Stimulated activated naive B cell treated with anti-CD40 and anti-IgM and Interleukin-4, amounts not matched to agents 10 μg/mL and 1 μg/mL and 100 μg/mL, for 72 hours (primary cell): ENCODE results near the gene RBM44.
A peak's percentile ranks its signal among the peaks of the same experiment; 100 is the strongest.

Experiments used
- ATAC-seq, 2 donors: fragments of 150-1000 bp; cut with Tn5 transposase; replicated peaks; 2 replicates each; pipeline ENCODE4 v1.10.0; 2021; ENCODE audit warnings: moderate library complexity in 1 of 2
- DNase-seq: peaks from one replicate; pipeline ENCODE4 v3.0.0; 2021
- H3K27ac Mint-ChIP-seq: one replicate; pipeline ENCODE4 v1.8.0; 2022; ENCODE audit warnings: mild to moderate bottlenecking, mixed read lengths
- H3K27me3 Mint-ChIP-seq, 2 donors: one replicate each; pipeline ENCODE4 v1.8.0; 2022; ENCODE audit warnings: mixed read lengths in 2 of 2
- H3K36me3 Mint-ChIP-seq, 2 donors: one replicate each; pipeline ENCODE4 v1.8.0; 2022; ENCODE audit warnings: mixed read lengths in 2 of 2, mild to moderate bottlenecking in 1 of 2
- H3K4me1 Mint-ChIP-seq, 2 donors: one replicate each; pipeline ENCODE4 v1.8.0; 2022; ENCODE audit warnings: mixed read lengths in 2 of 2, mild to moderate bottlenecking in 1 of 2
- H3K4me3 Mint-ChIP-seq, 2 donors: one replicate each; pipeline ENCODE4 v1.8.0; 2022; ENCODE audit warnings: mild to moderate bottlenecking in 2 of 2, mixed read lengths in 2 of 2, moderate library complexity in 1 of 2
- H3K9me3 Mint-ChIP-seq, 2 donors: one replicate each; pipeline ENCODE4 v1.8.0; 2022; ENCODE audit warnings: mixed read lengths in 2 of 2, mild to moderate bottlenecking in 1 of 2

Gene RBM44

DNA sequence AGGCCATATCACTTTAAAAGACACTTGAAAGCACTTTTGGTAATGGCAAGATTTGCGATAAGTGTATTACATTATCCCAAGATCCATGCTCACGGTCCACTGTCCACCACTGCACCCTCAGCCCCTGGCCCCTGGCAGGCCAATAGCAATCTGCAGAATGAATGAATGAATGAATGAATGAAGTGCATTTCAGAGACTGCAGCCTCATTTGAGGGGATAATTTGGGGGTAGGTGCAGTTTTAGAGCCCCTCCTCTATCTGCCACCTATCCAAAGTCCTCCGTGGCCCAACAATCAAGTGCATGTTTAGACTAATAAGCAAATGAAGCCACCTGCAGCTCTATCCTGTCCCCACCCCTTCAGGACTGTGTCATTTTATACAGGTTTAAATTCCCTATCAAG, 1.3 kb upstream of the RBM44 start:
- DNase-seq (no peak), ATAC-seq (no peak)
- H3K27me3 Mint-ChIP-seq = no peaks in the 10 kb centered on the region
- H3K4me1 Mint-ChIP-seq = no peaks in the 10 kb centered on the region
- H3K9me3 Mint-ChIP-seq = peaks cover 6 to 7% of the 10 kb centered on the region in 2 donors
- H3K36me3 Mint-ChIP-seq = peaks cover 24 to 29% of the 10 kb centered on the region in 2 donors
- H3K4me3 Mint-ChIP-seq = no peak overlapping the region
- no peak overlapping the region for H3K27ac Mint-ChIP-seq

- no peak for ATAC-seq
- H3K27me3 Mint-ChIP-seq = no peaks in the 10 kb centered on the region
- H3K36me3 Mint-ChIP-seq = peaks cover 17 to 25% of the 10 kb centered on the region in 2 donors
- H3K4me3 Mint-ChIP-seq = no peak overlapping the region
- DNase-seq = no peak
- H3K27ac Mint-ChIP-seq = no peak overlapping the region
- H3K4me1 Mint-ChIP-seq = peaks cover 0 to 3% of the 10 kb centered on the region in 2 donors
- peaks cover 6 to 7% of the 10 kb centered on the region in 2 donors for H3K9me3 Mint-ChIP-seq
Observed at GRCh38 chr2:237799060-237799428, 465 bp downstream of the RBM44 start.

- Mint-ChIP-seq H3K4me3 (no peak overlapping the region), H3K27ac (no peak overlapping the region), H3K36me3 (peaks cover 13 to 23% of the 10 kb centered on the region in 2 donors), H3K4me1 (peaks cover 3 to 12% of the 10 kb centered on the region in 2 donors), H3K27me3 (no peaks in the 10 kb centered on the region), H3K9me3 (peaks cover 6 to 7% of the 10 kb centered on the region in 2 donors)
- DNase-seq = no peak
- ATAC-seq = no peak
Observed at GRCh38 chr2:237801466-237801865, 2.9 kb downstream of the RBM44 start.

DNA sequence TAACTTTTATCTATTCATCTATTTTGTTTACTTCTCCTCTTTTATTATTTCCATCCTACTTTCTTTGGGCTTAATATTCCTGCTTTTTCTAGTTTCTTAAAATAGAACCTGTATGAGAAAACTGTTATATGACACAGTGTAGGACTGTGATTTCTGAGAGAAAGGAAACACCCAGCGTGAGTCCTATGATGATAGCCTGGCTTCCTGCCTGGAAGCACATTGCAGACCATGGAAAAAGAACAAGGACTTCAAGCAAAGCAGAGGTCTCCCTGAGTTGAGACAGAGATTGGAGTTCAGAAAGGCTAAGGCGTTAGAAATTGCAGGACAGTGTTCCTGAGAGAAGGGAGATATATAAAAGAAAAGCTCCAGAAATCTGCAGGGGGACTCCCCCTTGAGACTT, 7.8 kb downstream of the RBM44 start:
- no peaks in the 10 kb centered on the region for H3K27me3 Mint-ChIP-seq
- H3K27ac Mint-ChIP-seq = no peak overlapping the region
- H3K36me3 Mint-ChIP-seq = peaks cover 0 to 5% of the 10 kb centered on the region in 2 donors
- ATAC-seq = no peak
- no peak for DNase-seq
- no peak overlapping the region for H3K4me3 Mint-ChIP-seq
- peaks cover 7 to 22% of the 10 kb centered on the region in 2 donors for H3K4me1 Mint-ChIP-seq
- H3K9me3 Mint-ChIP-seq = no peaks in the 10 kb centered on the region

GRCh38 chr2:237815637-237816036, 17.1 kb downstream of the RBM44 start:
- Mint-ChIP-seq H3K27me3 (peaks cover 0 to 3% of the 10 kb centered on the region in 2 donors), H3K9me3 (no peaks in the 10 kb centered on the region), H3K4me3 (no peak overlapping the region), H3K27ac (no peak overlapping the region), H3K4me1 (peaks cover 0 to 10% of the 10 kb centered on the region in 2 donors), H3K36me3 (peaks cover 4 to 6% of the 10 kb centered on the region in 2 donors)
- ATAC-seq = peak in 1 of 2 donors; percentile 34
- no peak for DNase-seq

DNA sequence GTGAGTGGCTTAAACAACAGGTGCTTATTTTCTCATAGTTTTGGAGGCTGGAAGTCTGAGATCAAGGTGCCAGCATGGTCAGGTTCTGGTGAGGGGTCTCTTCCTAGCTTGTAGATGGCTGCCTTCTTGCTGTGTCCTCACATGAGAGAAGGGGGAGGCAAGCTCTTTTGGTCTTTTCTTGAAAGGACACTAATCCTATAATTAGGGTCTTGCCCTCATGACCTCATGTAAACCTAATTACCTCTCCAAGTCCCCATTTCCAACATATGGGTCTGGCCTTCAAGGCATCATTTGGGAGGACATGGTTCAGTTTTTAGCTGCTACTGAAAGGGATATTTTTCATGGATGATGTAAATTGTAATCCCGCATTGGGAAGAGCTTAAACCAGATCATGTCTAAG, 18.0 kb downstream of the RBM44 start:
- Mint-ChIP-seq H3K27ac (no peak overlapping the region), H3K4me3 (no peak overlapping the region), H3K27me3 (peaks cover 0 to 3% of the 10 kb centered on the region in 2 donors), H3K4me1 (peaks cover 0 to 4% of the 10 kb centered on the region in 2 donors), H3K36me3 (peaks cover 4 to 6% of the 10 kb centered on the region in 2 donors), H3K9me3 (no peaks in the 10 kb centered on the region)
- ATAC-seq (no peak), DNase-seq (no peak)

- H3K36me3 Mint-ChIP-seq = peaks cover 4% of the 10 kb centered on the region in 2 donors
- ATAC-seq (no peak), DNase-seq (no peak)
- no peak overlapping the region for H3K4me3 Mint-ChIP-seq
- H3K27ac Mint-ChIP-seq = no peak overlapping the region
- no peaks in the 10 kb centered on the region for H3K9me3 Mint-ChIP-seq
- H3K27me3 Mint-ChIP-seq = no peaks in the 10 kb centered on the region
- peaks cover 0 to 4% of the 10 kb centered on the region in 2 donors for H3K4me1 Mint-ChIP-seq
Observed at GRCh38 chr2:237818066-237818473, 19.5 kb downstream of the RBM44 start.

DNA sequence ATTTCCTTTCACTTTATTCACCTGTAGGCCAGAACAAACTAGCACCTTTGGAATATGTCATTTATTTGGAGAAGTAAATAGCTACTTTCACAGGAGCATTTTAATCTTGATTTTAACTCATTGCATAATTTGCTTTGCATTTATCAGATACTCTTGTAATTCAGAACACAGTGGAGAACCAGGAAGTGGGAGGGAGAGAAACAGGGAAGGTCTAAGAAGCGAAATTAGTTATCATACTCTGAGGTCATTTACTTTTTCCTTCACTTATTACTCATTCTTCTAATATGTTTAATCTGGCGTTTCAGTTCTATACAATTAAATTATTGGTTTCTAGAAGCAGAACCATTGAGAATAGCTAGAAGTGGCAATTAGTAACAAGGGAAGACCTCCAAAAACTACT, 20.7 kb downstream of the RBM44 start:
- Mint-ChIP-seq H3K4me3 (no peak overlapping the region), H3K27me3 (no peaks in the 10 kb centered on the region), H3K36me3 (peaks cover 4% of the 10 kb centered on the region in 2 donors), H3K9me3 (no peaks in the 10 kb centered on the region), H3K4me1 (peaks cover 0 to 4% of the 10 kb centered on the region in 2 donors), H3K27ac (no peak overlapping the region)
- DNase-seq (no peak), ATAC-seq (no peak)

DNA sequence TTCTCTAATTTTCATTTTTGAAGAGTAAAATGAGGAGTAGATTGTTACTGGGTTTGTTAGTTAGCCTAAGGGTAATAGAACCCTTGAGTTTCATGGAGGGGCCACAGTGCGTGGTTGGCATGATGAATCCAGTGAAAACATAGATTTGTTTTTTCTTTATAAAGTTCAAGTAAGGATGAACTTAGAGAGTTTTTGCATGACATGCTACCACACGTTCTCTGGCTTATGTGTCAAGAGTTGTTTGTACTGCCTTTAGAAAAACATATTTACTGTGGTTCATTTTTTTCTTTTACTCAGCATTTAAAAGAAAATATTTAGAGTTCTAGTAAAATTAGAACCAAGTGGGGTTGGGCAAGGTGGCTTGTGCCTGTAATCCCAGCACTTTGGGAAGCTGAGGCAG, 21.8 kb downstream of the RBM44 start:
- peaks cover 0 to 4% of the 10 kb centered on the region in 2 donors for H3K4me1 Mint-ChIP-seq
- peaks cover 4% of the 10 kb centered on the region in 2 donors for H3K36me3 Mint-ChIP-seq
- no peak overlapping the region for H3K27ac Mint-ChIP-seq
- DNase-seq = no peak
- no peak for ATAC-seq
- H3K9me3 Mint-ChIP-seq = no peaks in the 10 kb centered on the region
- H3K27me3 Mint-ChIP-seq = no peaks in the 10 kb centered on the region
- H3K4me3 Mint-ChIP-seq = no peak overlapping the region

DNA sequence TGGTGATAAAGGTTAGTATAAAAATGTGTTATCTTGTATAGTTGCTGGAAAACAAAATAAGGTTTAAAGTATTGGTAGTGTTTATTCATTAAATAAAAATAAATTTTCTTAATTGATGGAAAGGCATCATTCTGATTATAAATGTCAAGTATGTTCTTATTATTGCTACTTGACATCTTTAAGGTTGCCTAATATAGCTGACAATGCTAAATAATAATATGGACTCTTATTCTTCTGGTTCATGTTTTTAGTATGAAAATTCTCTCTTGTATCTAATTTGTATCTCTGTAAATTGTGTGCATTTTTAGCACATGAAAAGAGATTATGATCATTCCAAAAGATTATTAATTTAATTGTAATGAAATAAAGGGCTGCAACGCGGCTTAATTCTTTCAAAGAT, 25.0 kb downstream of the RBM44 start:
- Mint-ChIP-seq H3K9me3 (no peaks in the 10 kb centered on the region), H3K4me1 (no peaks in the 10 kb centered on the region), H3K27ac (no peak overlapping the region), H3K36me3 (no peaks in the 10 kb centered on the region), H3K4me3 (no peak overlapping the region), H3K27me3 (no peaks in the 10 kb centered on the region)
- ATAC-seq = no peak
- DNase-seq = no peak

DNA sequence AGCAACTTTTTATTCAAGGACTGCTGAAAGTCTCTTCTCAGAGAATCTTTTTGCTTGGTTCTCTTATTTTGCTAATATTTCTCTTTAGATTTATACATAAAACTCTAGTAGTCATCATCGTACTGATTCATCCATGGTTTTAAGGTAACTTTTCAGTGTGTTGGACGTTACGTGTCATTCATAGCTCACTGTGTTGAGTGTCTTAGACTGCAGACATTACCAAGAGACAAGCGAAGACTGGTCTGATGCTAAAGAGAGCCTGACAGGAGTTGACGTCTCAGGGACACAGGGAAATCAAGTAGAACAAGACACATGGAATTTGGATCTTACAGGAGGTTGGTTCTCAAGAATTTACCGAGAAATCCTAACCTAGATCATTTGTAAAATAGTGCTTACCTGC, 25.5 kb downstream of the RBM44 start:
- no peaks in the 10 kb centered on the region for H3K36me3 Mint-ChIP-seq
- no peak overlapping the region for H3K4me3 Mint-ChIP-seq
- no peaks in the 10 kb centered on the region for H3K4me1 Mint-ChIP-seq
- ATAC-seq (no peak), DNase-seq (no peak)
- no peaks in the 10 kb centered on the region for H3K27me3 Mint-ChIP-seq
- H3K27ac Mint-ChIP-seq = no peak overlapping the region
- H3K9me3 Mint-ChIP-seq = no peaks in the 10 kb centered on the region

DNA sequence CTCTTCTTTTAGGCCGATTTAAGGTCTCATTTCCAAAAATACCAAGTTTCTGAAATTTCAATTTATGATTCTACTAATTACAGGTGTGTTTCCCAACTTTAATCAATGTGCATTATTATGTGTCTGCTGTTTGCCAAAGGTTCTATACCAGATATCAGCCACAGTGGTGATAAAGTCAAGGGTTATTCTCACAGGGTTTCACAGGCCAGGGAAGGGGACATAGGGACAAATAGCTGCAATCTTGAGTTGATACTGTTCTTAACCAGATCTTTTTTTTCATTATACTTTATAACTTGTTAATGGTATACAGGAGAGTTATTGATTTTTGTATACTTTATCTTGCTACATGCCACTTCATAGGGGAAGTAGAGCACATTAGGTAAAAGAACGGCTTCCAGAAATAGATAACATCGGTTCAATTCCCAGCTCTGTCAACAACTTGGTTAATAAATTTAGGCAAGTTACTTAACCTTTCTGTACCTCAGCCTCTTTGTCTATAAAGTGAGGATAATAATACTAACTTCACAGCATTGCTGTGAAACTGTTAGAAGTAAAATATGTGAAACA, 28.9 kb downstream of the RBM44 start:
- ATAC-seq = no peak
- H3K9me3 Mint-ChIP-seq = no peaks in the 10 kb centered on the region
- no peaks in the 10 kb centered on the region for H3K27me3 Mint-ChIP-seq
- no peak overlapping the region for H3K27ac Mint-ChIP-seq
- no peak for DNase-seq
- no peak overlapping the region for H3K4me3 Mint-ChIP-seq
- H3K36me3 Mint-ChIP-seq = no peaks in the 10 kb centered on the region
- H3K4me1 Mint-ChIP-seq = no peaks in the 10 kb centered on the region

- Mint-ChIP-seq H3K4me1 (no peaks in the 10 kb centered on the region), H3K27me3 (no peaks in the 10 kb centered on the region), H3K9me3 (no peaks in the 10 kb centered on the region), H3K27ac (no peak overlapping the region), H3K4me3 (no peak overlapping the region), H3K36me3 (peaks cover 0 to 7% of the 10 kb centered on the region in 2 donors)
- ATAC-seq = no peak
- no peak for DNase-seq
Observed at GRCh38 chr2:237830522-237830921, 31.9 kb downstream of the RBM44 start.

DNA sequence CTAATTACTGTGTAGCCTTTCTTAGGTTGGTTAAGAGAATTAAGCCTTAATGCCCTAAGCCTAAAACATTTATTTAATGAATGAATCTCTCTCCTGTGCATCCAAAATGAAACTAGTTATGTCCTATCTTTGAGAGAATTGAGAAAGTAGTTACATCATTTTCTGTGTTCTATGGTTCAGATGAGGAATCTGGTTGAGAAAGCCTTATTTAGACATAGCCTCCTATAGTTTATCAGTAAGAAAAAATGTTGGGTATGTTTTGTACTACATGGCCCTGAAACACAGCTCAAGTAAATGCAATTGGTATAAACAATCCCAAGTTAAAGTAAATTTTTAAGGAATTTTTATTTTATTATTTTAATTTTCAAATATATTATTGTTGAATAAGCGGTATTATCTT, 35.0 kb downstream of the RBM44 start:
- no peak overlapping the region for H3K27ac Mint-ChIP-seq
- DNase-seq (no peak), ATAC-seq (no peak)
- H3K4me3 Mint-ChIP-seq = no peak overlapping the region
- H3K9me3 Mint-ChIP-seq = no peaks in the 10 kb centered on the region
- H3K27me3 Mint-ChIP-seq = no peaks in the 10 kb centered on the region
- H3K4me1 Mint-ChIP-seq = no peaks in the 10 kb centered on the region
- peaks cover 0 to 11% of the 10 kb centered on the region in 2 donors for H3K36me3 Mint-ChIP-seq

DNA sequence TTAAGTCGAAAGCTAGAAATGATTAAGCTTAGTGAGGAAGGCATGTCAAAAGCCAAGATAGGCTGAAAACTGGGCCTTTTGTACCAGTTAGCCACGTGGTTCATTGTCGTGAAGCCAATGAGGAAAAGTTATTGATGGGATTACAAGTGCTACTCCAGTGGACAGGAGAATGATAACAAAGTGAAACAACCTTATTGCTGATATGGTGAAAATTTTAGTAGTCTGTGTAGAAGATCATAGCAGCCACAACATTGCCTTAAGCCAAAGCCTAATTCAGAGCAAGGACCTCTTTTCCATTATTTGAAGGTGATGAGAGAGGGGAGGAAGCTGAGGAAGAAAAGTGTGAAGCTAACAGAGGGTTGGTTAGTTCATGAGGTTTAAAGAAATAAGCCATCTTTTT, 36.8 kb downstream of the RBM44 start:
- no peak overlapping the region for H3K4me3 Mint-ChIP-seq
- H3K4me1 Mint-ChIP-seq = no peaks in the 10 kb centered on the region
- no peak overlapping the region for H3K27ac Mint-ChIP-seq
- no peaks in the 10 kb centered on the region for H3K27me3 Mint-ChIP-seq
- peaks cover 0 to 11% of the 10 kb centered on the region in 2 donors for H3K36me3 Mint-ChIP-seq
- DNase-seq = no peak
- H3K9me3 Mint-ChIP-seq = no peaks in the 10 kb centered on the region
- ATAC-seq = no peak

- DNase-seq (no peak), ATAC-seq (no peak)
- Mint-ChIP-seq H3K27ac (no peak overlapping the region), H3K4me3 (no peak overlapping the region), H3K9me3 (peaks cover 0 to 3% of the 10 kb centered on the region in 2 donors), H3K27me3 (no peaks in the 10 kb centered on the region), H3K36me3 (peaks cover under 1 to 3% of the 10 kb centered on the region in 2 donors), H3K4me1 (no peaks in the 10 kb centered on the region)
Observed at GRCh38 chr2:237841051-237841450, 42.5 kb downstream of the RBM44 start.
